Stimulated activated memory B cell treated with anti-CD40 and anti-IgM and Interleukin-4, amounts not matched to agents 10 μg/mL and 1 μg/mL and 100 μg/mL, for 72 hours (primary cell): ENCODE data around the gene MEGF6.

Experiments
- ATAC-seq: fragments of 150-1000 bp; cut with Tn5 transposase; 2 replicates; pipeline ENCODE4 v1.10.0; 2021
- H3K27ac Mint-ChIP-seq: one replicate; pipeline ENCODE4 v1.8.0; 2022; ENCODE audit warnings: mild to moderate bottlenecking, mixed read lengths
- H3K27me3 Mint-ChIP-seq: one replicate; pipeline ENCODE4 v1.8.0; 2022; ENCODE audit warnings: mixed read lengths
- H3K36me3 Mint-ChIP-seq: one replicate; pipeline ENCODE4 v1.8.0; 2022; ENCODE audit warnings: mixed read lengths
- H3K4me1 Mint-ChIP-seq: one replicate; pipeline ENCODE4 v1.8.0; 2022; ENCODE audit warnings: mixed read lengths
- H3K4me3 Mint-ChIP-seq: one replicate; pipeline ENCODE4 v1.8.0; 2022; ENCODE audit warnings: mild to moderate bottlenecking, moderate library complexity, mixed read lengths
- H3K9me3 Mint-ChIP-seq: one replicate; pipeline ENCODE4 v1.8.0; 2022; ENCODE audit warnings: mixed read lengths

Gene MEGF6

DNA sequence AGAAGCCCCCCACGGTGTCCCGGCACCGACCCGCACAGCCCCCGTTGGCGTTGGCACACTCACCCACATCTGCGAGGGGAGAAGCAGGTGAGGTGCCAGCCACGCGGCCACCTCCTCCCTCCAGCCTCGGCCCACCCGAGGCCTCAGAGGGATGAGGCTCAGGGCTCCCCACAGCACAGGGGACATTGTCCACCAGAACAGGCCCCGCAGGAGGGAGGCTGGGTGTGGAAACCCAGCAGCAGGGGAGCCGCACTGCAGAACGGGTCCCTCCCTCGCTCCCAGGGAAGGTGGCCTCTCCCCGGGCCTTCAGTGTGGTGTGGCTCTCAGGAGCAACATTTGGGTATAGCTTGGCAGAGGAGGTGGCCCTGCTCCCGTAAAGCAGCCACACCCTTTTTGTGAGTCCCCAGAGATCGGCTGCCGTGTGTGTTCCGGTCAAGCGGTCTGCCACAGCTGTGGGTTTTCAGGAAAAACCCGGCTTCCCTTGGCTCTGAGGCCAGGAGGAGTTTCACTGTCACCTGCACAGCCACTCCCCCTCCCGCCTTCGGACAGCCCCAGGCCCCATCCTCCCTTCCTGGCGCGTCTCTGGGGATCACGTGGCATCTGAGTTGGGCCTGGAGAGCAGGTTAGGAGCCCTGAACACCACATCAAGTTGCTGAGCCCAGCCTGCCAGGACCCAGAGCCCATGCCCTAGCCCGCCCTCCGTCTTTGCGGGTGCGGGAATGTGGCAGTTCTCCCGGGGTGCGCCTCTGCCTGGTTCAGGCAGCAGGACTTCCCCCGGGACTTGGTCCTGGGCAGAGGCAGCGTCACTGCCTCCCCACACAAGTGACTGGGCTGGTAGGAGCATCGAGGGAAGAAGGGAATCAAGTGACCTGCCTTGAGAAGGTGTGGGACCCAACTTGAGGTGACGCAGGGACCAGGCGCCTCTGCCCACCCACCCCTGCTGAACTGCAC, 64.0 kb downstream of the MEGF6 start:
- Mint-ChIP-seq H3K4me1 (no peaks in the 10 kb centered on the region), H3K27me3 (peaks cover 20% of the 10 kb centered on the region), H3K36me3 (no peaks in the 10 kb centered on the region), H3K4me3 (no peak overlapping the region), H3K27ac (no peak overlapping the region), H3K9me3 (no peaks in the 10 kb centered on the region)
- no peak for ATAC-seq

DNA sequence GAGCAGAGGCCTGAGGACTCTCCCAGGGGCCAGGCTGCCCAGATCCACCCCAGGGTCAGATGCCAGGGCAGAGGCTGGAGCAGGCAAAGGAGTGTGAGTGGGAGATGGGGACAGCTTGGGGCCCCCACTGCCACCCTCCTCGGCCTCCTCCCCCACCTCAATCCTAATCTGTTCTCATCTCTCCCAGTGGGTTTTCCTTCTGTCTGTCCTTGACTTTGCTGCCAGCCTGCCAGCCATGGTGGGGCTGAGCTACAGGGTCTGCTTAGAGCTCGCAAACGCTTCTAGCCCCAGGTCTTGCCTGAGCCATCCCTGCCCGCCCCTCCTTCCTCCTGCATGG, 65.3 kb downstream of the MEGF6 start:
- H3K27ac Mint-ChIP-seq = no peak overlapping the region
- no peak overlapping the region for H3K4me3 Mint-ChIP-seq
- no peak for ATAC-seq
- H3K4me1 Mint-ChIP-seq = no peaks in the 10 kb centered on the region
- H3K36me3 Mint-ChIP-seq = no peaks in the 10 kb centered on the region
- H3K27me3 Mint-ChIP-seq = peaks cover 25% of the 10 kb centered on the region
- H3K9me3 Mint-ChIP-seq = no peaks in the 10 kb centered on the region

DNA sequence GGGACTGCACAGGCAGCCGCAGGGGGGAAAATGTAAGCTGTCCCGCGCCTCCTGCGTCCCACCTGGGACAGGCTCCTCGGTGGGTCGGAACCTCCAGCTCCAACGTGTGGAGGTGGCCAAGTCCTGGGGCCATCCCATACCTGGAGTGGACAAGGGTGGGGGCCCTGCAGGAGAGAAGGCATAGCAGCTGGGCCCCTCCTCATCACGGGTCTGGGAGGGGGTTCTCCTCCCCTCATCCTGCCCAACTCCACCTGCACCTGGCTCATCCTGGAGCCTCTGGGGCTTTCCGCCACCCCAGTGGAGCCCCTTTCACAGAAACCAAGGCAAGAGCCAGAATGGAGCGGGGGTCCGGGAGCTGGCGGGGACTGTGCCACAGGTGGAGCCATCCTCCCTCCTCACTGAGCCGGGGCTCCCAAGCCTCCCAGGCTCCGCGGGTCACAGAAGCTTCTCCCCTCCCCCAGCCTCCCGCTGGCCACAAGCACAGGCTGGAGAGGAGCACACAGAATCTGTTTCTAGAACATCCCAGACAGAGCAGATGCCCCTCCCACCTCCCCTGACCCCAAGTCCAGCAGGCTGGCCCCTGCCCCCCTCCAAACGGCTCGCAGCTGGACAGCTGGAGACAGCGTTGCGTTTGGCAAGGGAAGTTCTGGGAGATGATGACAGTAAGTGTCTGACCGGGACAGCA, 65.8 kb downstream of the MEGF6 start:
- Mint-ChIP-seq H3K4me1 (no peaks in the 10 kb centered on the region), H3K4me3 (no peak overlapping the region), H3K9me3 (no peaks in the 10 kb centered on the region), H3K27me3 (peaks cover 28% of the 10 kb centered on the region), H3K27ac (no peak overlapping the region), H3K36me3 (no peaks in the 10 kb centered on the region)
- no peak for ATAC-seq

DNA sequence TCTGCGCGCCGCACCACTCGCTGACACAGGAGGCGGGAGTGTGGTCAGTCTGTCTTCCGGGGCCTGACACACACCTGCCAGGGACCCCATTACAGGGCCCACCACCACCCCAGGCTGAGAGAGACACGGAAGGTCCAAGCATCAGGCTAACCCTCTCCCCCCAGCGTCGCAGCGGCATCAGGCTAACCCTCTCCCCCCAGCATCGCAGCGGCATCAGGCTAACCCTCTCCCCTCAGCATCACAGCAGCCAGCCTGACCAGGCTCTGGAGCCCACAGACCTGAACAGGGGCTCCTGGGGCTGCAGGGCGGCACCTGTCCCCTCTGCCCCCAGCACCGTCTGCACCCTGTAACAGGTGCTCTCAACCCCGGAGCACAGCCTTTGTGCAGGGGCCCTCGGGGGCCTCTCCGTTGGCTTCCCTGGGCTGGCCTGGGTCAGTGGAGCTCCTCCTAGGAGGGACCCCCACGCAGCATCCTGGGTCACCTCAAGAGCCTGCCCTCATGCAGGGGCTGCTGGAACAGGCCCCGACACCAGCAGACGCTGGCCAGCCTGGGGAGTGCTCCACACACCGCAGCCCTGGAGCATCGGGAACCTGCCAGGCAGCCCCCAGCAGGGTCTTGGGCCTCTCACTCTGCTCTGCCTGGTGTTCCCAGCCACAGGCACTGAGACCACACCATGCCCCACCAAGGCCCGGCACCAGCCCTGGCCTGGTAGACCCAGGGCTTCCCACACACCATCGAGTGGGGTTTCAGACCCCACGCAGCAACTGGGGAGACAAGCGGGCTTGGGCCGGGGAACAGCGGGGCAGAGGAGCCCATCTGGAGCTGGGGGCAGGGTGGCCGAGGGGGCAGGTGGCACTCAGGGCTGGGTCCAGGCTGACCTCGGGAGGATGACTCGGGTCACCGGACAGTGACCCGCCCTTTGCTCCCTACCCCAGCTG, 67.0 kb downstream of the MEGF6 start:
- no peak for ATAC-seq
- Mint-ChIP-seq H3K4me1 (no peaks in the 10 kb centered on the region), H3K4me3 (no peak overlapping the region), H3K27me3 (peaks cover 29% of the 10 kb centered on the region), H3K36me3 (no peaks in the 10 kb centered on the region), H3K9me3 (no peaks in the 10 kb centered on the region), H3K27ac (no peak overlapping the region)

DNA sequence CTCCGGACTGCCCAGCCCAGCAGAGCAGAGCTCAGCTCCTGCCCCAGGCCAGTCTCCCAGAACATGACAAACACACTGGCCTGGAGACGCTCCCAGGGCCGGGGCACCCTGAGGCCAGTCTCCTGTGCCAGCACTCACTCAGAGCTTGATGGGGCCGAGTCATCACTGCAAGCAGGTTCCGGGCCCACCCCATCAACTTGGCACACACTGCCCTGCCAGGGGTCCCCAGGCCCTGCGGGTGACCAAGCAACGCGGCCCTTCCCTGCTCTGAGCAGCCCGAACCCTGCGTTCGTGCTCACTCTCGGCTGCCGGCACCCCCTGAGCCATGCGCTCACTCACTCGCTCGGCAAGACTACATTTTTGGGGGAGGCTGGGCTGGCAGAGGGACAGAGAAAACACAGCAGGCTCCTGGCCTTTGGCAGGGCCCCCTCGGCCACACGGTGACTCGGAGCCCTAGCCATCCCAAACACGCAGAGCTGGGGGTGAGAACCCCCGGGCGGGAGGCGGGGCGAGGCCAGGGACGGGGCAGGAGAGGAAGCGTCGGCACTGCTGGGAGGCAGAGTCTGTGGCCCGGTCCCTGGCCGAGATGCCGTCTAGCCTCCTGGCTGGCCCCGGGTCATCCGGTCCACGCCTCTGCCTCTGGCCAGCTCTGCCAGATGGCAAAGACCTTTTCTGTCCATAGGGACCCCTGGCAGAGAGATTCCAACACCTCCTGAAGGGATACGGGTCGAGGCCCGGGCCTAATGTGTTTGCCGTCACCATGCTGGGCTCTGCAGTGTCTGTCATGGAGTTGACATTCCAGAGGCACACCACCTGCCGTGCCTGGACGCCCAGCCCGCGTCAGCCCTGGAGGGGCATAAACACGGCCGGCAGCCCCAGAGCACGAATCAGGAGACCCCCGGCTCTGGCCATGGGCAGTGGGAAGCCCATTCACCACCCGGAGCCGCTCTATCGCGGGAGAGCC, 68.0 kb downstream of the MEGF6 start:
- H3K27me3 Mint-ChIP-seq = peaks cover 39% of the 10 kb centered on the region
- H3K9me3 Mint-ChIP-seq = no peaks in the 10 kb centered on the region
- H3K4me3 Mint-ChIP-seq = no peak overlapping the region
- no peak for ATAC-seq
- peaks cover 6% of the 10 kb centered on the region for H3K4me1 Mint-ChIP-seq
- H3K27ac Mint-ChIP-seq = no peak overlapping the region
- H3K36me3 Mint-ChIP-seq = no peaks in the 10 kb centered on the region

DNA sequence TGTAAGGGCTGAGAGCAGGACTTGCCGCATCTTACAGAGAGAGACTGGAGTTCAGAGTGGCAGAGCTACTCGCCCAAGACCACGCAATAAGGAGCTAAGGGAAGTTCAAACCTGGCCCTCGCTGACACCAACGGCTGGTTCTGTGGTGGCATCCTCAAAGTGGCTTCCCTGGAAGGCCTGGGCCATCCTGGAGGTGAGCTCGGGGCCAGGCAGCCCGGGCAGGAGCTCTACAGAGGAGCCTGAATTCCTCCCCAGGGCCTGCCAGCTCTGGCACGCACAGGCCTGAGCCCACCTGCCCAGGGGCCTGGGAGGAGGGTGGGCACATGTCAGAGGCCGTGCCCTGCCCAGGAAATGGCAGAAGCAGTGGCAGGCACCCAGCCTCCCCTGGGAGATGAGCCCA, 68.6 kb downstream of the MEGF6 start:
- Mint-ChIP-seq H3K36me3 (no peaks in the 10 kb centered on the region), H3K9me3 (no peaks in the 10 kb centered on the region)

DNA sequence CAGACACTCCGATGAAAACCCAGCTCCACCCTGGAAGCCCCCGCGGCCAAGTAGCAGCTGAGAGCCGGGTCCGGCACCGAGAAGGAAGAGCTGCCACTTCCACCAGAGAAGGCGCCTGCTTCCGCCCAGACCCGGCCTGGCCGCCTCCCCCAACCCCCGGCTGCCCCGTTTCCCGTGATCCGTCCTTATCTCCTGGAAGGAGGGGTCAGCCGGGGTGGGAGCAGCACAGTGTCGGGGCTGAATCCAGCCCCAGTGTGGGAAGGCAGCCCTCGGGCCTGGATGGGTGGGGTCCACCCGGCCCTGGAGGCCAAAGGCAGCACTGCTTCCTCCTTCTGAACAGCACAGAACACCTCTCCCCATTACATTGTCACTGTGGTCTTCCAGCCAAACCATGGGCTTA, 69.4 kb downstream of the MEGF6 start:
- peaks cover 17% of the 10 kb centered on the region for H3K4me1 Mint-ChIP-seq
- H3K27me3 Mint-ChIP-seq = peaks cover 45% of the 10 kb centered on the region
- no peaks in the 10 kb centered on the region for H3K36me3 Mint-ChIP-seq
- H3K27ac Mint-ChIP-seq = no peak overlapping the region
- H3K9me3 Mint-ChIP-seq = no peaks in the 10 kb centered on the region
- H3K4me3 Mint-ChIP-seq = no peak overlapping the region
- no peak for ATAC-seq

More for the DNA sequence above, 68.6 kb downstream of the MEGF6 start:
- Mint-ChIP-seq H3K4me1 (peaks cover 13% of the 10 kb centered on the region), H3K27me3 (peaks cover 45% of the 10 kb centered on the region), H3K27ac (no peak overlapping the region), H3K4me3 (no peak overlapping the region)
- no peak for ATAC-seq

DNA sequence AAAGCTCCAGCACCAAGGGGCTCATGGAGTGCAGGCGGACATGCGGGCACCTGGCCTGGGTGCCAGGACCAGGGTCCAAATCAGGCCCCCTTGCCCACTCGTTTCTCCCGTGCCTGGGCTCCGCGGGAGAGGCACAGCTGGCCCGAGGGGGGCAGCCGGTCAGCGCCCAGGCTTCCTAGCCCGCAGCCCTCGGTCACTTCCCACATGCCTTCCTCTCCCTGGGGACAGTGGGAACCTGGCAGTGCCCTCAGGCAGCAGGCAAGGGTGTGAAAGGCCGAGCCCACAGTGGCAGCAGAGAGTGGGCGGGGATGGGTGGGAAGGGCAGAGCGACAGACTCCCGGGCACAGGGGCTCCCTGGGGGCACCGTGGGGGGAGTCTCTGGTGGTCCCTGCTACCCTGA, 69.8 kb downstream of the MEGF6 start:
- Mint-ChIP-seq H3K36me3 (no peaks in the 10 kb centered on the region), H3K4me1 (peaks cover 17% of the 10 kb centered on the region), H3K27ac (no peak overlapping the region), H3K9me3 (no peaks in the 10 kb centered on the region), H3K27me3 (peaks cover 44% of the 10 kb centered on the region), H3K4me3 (no peak overlapping the region)
- ATAC-seq = no peak

DNA sequence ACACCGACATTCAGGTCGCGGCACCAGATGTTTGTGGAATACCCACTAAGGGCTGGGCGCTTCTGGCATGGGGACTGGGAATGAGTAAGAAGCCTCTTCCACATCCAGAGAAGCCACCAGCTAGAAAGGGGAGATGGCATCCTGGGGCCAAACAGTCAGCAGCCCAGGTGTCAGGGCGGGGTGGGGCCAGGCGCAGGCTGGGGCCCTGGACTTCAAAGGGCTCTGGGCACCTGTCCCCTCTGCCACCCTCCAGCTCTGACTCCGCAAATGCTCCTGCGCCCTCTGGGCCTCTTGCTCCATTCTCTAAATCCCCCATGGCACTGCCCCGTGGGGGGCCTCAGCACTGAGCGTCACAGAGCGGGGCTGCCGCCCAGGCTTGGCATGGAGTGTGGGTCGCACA, 70.4 kb downstream of the MEGF6 start:
- Mint-ChIP-seq H3K4me3 (no peak overlapping the region), H3K27ac (no peak overlapping the region), H3K9me3 (no peaks in the 10 kb centered on the region), H3K4me1 (peaks cover 17% of the 10 kb centered on the region), H3K36me3 (no peaks in the 10 kb centered on the region), H3K27me3 (peaks cover 44% of the 10 kb centered on the region)
- ATAC-seq = no peak

DNA sequence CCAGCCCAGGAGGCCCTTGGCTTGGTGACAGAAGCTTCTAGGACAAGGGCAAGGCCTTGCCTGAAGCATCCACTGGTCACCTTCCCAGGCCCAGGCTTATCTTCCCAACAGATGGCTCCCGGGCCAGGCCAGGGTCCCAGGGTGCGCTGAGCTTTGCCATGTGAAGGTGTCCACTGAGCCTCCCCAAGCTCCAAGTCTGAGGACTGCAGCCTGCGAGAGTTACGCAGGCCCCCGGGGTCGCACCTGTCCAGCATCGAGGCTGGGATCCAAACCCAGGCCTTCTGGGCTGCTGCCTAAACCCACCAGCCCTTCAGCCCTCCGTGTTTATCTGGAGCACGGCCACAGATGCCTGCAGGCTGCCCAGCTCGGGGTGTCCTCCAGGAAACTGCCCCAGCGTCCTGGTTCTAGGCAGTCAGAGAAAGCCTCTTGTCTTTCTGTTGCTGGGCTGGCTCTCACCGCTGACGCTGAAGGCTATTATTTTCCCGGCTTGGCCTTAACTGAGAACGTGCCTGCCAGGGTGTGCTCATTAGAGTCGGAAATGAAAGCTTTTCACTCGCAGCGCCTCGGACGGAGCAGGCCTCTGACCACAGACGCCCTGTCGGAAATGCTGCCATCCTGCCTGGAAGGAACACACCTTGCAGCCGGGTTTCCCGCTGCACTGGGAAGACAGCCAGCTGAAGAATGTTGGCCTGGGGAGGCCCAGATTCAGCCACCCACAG, 71.4 kb downstream of the MEGF6 start:
- H3K4me3 Mint-ChIP-seq = no peak overlapping the region
- H3K27ac Mint-ChIP-seq = no peak overlapping the region
- H3K36me3 Mint-ChIP-seq = no peaks in the 10 kb centered on the region
- H3K4me1 Mint-ChIP-seq = peaks cover 17% of the 10 kb centered on the region
- no peak for ATAC-seq
- H3K9me3 Mint-ChIP-seq = no peaks in the 10 kb centered on the region
- H3K27me3 Mint-ChIP-seq = peaks cover 39% of the 10 kb centered on the region

DNA sequence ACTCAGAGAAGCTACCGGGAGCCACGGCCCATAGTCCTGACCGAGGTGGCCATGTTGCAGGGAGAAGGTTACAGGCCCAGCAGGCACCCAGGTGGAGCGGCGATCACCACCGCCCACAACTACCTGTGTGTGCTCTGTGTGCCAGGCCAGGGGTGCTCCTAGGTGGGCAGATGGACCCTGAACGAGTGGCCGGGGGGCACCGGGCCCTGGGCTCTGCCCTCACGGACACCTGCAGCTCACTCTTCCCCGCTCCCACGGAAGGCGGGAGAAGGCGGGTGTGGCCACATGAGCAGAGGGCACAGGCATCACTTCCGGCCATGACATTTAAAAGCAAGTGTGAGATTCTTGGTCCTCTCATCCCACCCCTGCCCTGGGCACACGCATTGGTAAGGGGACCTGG, 73.9 kb downstream of the MEGF6 start:
- Mint-ChIP-seq H3K27me3 (peaks cover 34% of the 10 kb centered on the region), H3K9me3 (no peaks in the 10 kb centered on the region), H3K36me3 (no peaks in the 10 kb centered on the region), H3K4me1 (peaks cover 17% of the 10 kb centered on the region), H3K4me3 (no peak overlapping the region), H3K27ac (no peak overlapping the region)
- no peak for ATAC-seq

DNA sequence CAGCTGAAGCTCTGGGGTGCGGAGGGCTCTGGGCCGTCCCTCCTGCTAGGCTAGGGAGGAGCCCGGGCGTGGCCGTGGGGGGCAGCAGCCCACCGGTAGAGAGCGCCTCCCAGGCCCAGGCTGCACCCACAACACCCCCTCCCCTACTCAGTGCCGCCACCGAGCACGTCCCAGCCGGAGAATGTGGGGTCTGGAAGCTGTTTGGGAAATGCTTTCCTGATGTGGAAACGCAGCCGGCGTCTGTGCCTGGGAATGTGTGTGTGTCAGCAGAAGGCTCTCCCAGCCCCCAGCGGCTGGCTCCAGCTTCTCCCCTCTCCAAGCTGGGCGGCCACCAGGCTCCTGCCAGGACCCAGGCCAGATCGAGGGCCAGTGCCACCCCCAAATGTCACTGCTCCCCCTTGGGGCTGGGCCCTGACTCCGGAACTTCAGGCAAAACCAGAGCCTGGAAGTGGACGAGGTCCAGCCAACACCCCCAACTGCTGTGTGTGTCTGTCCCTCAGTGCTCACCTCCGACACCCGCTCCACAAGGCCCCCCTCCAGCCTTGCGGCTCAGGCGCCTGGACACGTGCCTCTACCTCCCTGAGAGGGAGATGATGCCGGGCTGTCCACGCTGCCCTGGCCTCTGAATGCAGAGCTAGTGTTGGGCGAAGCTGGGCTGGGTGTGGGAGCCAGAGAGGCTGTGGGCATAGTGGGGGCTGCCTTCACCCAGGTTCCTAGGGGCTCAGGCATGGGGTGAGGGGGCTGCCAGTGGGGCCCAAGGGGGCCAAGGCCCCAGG, 74.7 kb downstream of the MEGF6 start:
- Mint-ChIP-seq H3K36me3 (no peaks in the 10 kb centered on the region), H3K4me3 (no peak overlapping the region), H3K27ac (no peak overlapping the region), H3K27me3 (peaks cover 34% of the 10 kb centered on the region), H3K9me3 (no peaks in the 10 kb centered on the region), H3K4me1 (peaks cover 19% of the 10 kb centered on the region)
- ATAC-seq = no peak

DNA sequence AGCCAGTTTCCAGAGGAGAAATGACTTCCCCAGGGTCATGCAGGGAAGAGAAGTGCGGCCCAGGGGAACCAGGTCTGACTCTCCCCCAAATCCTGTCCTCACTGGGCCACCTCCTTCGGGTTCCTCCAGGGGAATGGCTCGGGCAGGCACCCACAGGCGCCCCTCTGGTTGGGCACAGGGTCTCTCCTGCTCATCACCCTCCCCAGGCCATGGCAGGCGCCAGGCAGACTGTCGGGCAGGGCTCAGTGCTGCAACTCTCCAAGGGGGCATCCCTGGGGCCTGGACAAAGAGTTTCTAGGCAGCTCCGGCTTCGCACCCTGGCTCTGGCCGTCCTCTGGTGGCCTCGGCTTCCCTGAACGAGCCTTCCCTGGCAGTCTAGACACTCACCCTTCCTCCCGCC, 75.6 kb downstream of the MEGF6 start:
- Mint-ChIP-seq H3K9me3 (no peaks in the 10 kb centered on the region), H3K27me3 (peaks cover 27% of the 10 kb centered on the region), H3K4me1 (peaks cover 24% of the 10 kb centered on the region), H3K4me3 (no peak overlapping the region), H3K27ac (no peak overlapping the region), H3K36me3 (no peaks in the 10 kb centered on the region)
- no peak for ATAC-seq
